Measurements from ENCODE around the gene MARCHF10. TPM values are rescaled to one million over a fixed set of nuclear protein-coding genes. Genes with fewer than 3 reads are reported as not detected.

MARCHF10 gene
- total RNA-seq, 1 donor from 2014 or later: 0.51 TPM

Small RNA genes lying within 50 kb of the gene (small RNA-seq; reads per million reads assigned to genes)
- gene RF00019 (not detected), gene RNU6-446P (not detected)

Other genes with a start within 250 kb of the MARCHF10 start
- 24.6 and 88.2 TPM in 2 replicates for gene MRC2, start 180.6 kb downstream of the MARCHF10 start, total RNA-seq (ENCODE audit: low replicate concordance)
- gene TANC2, start 157.9 kb upstream of the MARCHF10 start, total RNA-seq (ENCODE audit: low replicate concordance): 6.0 and 8.3 TPM in 2 replicates

All from neural progenitor cell (in vitro differentiated cells).